Activated T-helper 17 cell treated with anti-CD3 and anti-CD28 coated beads, Interleukin-2, amount 50 U/mL, for 72 hours (primary cell): ENCODE results near the gene DLL1. TPM values are rescaled to one million over a fixed set of nuclear protein-coding genes. Genes with fewer than 3 reads are reported as not detected.
"Not testable (repeated sequence)": the region's sequence is repeated elsewhere in the genome, so short reads cannot be mapped to it uniquely, and the experiment has no call there.

ENCODE experiments used
- ATAC-seq: fragments of 150-1000 bp; cut with Tn5 transposase; replicated peaks from 2 replicates; pipeline ENCODE4 v1.10.0; 2021; ENCODE audit warnings: mild to moderate bottlenecking, moderate library complexity
- H3K27ac Mint-ChIP-seq: one replicate; pipeline ENCODE4 v1.8.0; 2022; ENCODE audit warnings: mixed read lengths
- H3K27me3 Mint-ChIP-seq: one replicate; pipeline ENCODE4 v1.8.0; 2022; ENCODE audit warnings: mixed read lengths
- H3K36me3 Mint-ChIP-seq: one replicate; pipeline ENCODE4 v1.8.0; 2022; ENCODE audit warnings: low read depth, mild to moderate bottlenecking, mixed read lengths
- H3K4me1 Mint-ChIP-seq: one replicate; pipeline ENCODE4 v1.8.0; 2022; ENCODE audit warnings: mixed read lengths
- H3K4me3 Mint-ChIP-seq: one replicate; pipeline ENCODE4 v1.8.0; 2022; ENCODE audit warnings: mild to moderate bottlenecking, mixed read lengths
- H3K9me3 Mint-ChIP-seq: one replicate; pipeline ENCODE4 v1.8.0; 2022; ENCODE audit warnings: mixed read lengths
- total RNA-seq, 2 donors: library from RNA; stranded (reverse); gene quantifications; one replicate each; pipeline ENCODE4 v1.2.3, GENCODE V29; 2022

The DLL1 gene
- total RNA-seq, 2 donors from 2014 or later: 0.11 to 0.56 TPM

DNA sequence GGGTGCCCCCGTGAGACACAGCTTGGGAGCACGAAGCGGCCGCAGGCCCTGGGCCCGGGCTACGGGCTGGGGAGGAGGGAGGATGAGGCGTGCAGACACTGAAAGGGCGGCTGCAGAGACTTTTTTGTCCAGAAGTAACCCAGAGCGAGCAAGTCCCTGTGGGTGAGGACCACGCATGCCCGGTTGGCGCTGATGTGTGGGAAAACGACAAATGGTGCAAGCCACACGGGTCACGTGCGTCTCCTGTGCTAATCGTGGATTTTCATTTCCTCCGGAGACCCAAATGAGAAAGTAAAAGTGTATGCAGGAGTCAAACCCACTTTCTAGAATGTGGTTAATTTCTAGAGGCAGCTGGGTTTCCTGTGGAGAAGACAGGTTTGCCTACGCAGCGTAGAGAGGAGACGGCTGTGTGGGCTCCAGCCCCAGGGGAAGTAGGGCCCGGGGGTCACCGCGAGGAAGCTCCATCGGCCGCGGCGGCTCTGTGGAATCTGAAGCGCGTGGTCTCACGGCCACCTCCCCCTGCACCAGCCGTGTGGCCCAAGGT is 19.0 kb downstream of the DLL1 start:
- H3K4me3 Mint-ChIP-seq: peak overlapping the region; percentile 76
- ATAC-seq: peak; percentile 87

DNA sequence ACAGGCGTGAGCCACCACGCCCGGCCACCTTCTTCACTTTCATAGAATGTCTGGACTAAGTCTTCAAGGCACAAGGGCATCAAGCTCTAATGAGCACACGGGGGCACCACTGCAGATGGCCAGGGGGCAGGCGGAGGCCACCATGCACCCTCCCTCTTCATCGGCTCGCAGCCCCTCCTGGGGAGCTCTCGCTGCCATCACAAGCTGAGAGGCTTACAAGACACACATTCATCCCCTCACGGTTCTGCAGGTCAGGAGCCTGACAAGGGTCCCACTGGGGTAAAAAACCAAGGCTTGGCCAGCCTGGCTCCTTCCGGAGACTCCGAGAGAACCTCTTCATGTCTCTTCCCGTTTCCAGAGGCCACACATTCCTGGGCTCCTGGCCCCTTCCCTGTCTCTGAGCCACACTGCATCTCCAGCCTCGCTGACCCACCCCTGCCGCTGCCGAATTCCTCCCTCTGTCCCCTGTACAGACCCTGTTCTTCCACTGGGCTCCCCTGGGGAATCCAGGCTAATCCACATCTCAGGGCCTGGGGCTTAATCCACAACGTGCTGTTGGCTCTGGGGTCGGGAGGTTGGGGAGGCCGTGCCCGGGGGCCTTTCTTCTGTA is 19.8 kb downstream of the DLL1 start:
- Mint-ChIP-seq H3K36me3 (no peaks in the 10 kb centered on the region), H3K4me3 (peak overlapping the region; percentile 76), H3K27me3 (peaks cover 9% of the 10 kb centered on the region), H3K27ac (no peak overlapping the region), H3K9me3 (no peaks in the 10 kb centered on the region), H3K4me1 (peaks cover 11% of the 10 kb centered on the region)
- no peak for ATAC-seq

More for the DNA sequence above, 19.0 kb downstream of the DLL1 start:
- H3K27ac Mint-ChIP-seq: no peak overlapping the region
- H3K4me1 Mint-ChIP-seq: peaks cover 11% of the 10 kb centered on the region
- no peaks in the 10 kb centered on the region for H3K9me3 Mint-ChIP-seq
- no peaks in the 10 kb centered on the region for H3K36me3 Mint-ChIP-seq
- peaks cover 9% of the 10 kb centered on the region for H3K27me3 Mint-ChIP-seq

DNA sequence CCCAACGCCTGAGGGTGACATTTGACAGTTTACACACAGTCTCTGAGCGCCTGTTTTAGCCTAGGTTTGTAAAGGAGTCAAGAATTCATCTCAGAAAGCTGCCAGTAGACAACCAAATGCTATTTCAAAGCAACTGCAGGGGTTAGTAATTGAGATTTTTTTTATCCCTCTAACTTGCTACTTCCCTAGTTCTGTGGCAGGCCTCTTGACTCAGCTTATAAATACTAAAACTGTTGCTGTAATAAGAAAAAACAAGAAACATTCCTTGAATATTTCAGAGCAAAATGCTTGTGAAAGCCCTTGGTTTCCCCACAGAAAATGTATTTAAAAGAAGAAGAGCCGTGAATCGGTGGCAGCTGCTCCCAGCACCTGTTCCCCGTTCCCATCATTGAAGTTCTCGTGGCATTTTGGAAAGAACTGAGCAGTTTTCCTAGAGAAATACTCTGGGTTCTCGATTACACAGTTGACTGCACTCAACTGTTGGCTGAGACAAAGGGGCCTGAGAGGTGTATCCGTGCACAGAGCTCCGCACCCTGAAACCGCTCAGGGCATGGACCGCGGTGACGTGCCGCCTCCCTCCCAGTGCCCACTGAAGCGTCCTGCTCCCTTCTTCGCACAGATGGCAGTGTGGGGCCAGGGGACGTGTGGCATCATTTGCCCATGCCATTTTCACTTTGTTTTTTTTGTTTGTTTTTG is 20.9 kb downstream of the DLL1 start:
- Mint-ChIP-seq H3K27me3 (peaks cover 9% of the 10 kb centered on the region), H3K36me3 (no peaks in the 10 kb centered on the region), H3K9me3 (no peaks in the 10 kb centered on the region), H3K4me3 (no peak overlapping the region), H3K4me1 (peaks cover 11% of the 10 kb centered on the region), H3K27ac (no peak overlapping the region)
- no peak for ATAC-seq

DNA sequence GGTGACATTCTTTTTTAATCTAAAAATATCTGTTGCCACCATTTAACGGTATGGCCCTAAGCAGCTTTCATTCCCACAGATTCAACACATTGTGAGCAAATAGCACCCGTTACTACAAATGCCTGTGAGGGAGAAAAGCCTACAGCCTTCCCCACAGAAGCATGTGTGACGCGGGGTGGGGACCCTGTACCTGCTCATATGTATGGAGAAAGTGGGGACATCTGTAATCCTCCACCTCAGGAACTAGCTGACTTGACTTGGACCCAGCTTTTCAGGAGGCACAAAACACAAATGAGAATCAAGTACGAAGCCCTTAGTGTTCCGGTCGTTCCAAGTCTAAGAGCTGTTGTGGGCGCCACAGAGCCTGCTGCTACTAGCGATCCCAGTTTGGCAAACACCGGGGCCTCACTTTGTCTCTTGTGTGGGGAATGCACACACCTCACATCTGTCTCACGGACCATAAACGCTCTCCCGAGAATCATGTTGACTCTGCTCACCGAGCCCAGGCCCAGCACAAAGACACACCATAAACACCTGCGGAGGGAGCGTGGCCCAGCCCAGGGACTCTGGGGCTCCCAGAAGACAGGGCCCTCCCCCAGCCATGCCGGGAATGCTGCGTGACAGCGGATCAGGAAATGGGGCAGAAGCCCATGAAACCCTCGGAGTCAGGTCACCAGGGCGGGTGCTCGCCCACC is 21.6 kb downstream of the DLL1 start:
- Mint-ChIP-seq H3K36me3 (no peaks in the 10 kb centered on the region), H3K27ac (no peak overlapping the region), H3K4me3 (no peak overlapping the region), H3K9me3 (no peaks in the 10 kb centered on the region), H3K4me1 (peaks cover 11% of the 10 kb centered on the region), H3K27me3 (peaks cover 12% of the 10 kb centered on the region)
- no peak for ATAC-seq

DNA sequence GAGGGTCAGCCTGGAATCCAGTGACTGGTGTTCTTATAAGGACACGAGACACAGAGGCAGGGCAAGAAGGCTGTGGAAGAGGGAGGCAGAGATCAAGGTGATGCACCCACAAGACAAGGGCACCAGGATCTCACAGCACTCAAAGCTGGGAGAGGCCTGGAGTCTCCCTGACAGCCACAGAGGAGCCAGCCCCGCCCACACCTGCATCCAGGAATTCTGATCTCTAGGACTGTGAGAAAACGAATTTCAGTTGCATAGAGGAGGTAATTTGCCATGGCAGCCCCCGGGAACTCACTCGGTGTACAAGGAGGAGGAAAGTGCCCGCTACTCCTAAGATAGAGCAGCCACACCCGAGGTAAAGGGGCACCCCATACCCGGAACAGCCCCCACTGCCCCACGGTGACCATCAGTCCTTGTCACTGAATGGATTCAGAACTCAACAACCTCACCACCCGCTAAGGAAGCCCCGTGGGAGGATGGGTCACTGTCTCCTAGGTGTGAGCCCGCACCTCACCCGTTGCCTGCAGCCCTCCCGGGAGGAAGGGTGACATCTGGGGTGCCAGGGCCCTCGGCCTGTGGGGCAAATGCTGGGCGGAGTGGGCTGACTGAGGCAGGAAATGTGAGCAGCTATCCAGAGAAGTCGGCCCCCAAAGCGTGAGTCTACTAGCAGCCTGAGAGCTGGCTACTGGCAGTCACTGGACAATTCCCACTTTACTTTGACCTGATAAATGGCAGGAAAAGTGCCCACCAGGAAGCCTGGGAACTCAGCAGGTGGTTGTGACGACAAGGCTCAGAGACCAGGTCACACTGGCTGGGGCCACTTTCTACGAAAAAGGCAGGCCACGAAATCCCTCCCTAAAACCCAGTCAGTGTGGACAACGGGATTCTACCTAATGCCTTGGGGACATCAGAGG is 22.4 kb downstream of the DLL1 start:
- Mint-ChIP-seq H3K9me3 (no peaks in the 10 kb centered on the region), H3K27me3 (peaks cover 11% of the 10 kb centered on the region)

DNA sequence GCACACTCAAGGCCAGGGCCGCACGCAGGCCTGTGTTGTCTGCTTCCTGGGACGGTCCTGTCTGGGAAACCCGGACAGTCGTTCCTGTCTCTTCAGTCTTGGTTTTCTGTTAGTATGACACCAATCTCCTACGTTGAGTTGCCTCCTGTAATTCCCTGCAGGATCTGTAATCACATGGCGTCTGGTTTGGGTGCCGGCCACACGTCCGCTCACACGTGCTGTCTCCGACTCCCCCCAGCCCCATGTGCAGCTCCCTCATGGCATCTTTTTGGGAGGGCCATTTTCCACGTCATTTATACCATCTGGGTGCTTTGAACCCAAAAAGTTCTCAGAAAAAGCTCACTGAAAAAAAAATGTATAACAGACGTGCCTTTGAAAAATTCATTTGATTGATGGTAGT is 23.2 kb downstream of the DLL1 start:
- no peak overlapping the region for H3K27ac Mint-ChIP-seq
- H3K4me1 Mint-ChIP-seq: peaks cover 7% of the 10 kb centered on the region
- no peaks in the 10 kb centered on the region for H3K9me3 Mint-ChIP-seq
- H3K27me3 Mint-ChIP-seq: peaks cover 15% of the 10 kb centered on the region
- no peak for ATAC-seq
- H3K36me3 Mint-ChIP-seq: no peaks in the 10 kb centered on the region
- H3K4me3 Mint-ChIP-seq: no peak overlapping the region

More for the DNA sequence above, 22.4 kb downstream of the DLL1 start:
- H3K36me3 Mint-ChIP-seq: no peaks in the 10 kb centered on the region
- H3K4me3 Mint-ChIP-seq: no peak overlapping the region
- no peak for ATAC-seq
- peaks cover 7% of the 10 kb centered on the region for H3K4me1 Mint-ChIP-seq
- H3K27ac Mint-ChIP-seq: no peak overlapping the region

DNA sequence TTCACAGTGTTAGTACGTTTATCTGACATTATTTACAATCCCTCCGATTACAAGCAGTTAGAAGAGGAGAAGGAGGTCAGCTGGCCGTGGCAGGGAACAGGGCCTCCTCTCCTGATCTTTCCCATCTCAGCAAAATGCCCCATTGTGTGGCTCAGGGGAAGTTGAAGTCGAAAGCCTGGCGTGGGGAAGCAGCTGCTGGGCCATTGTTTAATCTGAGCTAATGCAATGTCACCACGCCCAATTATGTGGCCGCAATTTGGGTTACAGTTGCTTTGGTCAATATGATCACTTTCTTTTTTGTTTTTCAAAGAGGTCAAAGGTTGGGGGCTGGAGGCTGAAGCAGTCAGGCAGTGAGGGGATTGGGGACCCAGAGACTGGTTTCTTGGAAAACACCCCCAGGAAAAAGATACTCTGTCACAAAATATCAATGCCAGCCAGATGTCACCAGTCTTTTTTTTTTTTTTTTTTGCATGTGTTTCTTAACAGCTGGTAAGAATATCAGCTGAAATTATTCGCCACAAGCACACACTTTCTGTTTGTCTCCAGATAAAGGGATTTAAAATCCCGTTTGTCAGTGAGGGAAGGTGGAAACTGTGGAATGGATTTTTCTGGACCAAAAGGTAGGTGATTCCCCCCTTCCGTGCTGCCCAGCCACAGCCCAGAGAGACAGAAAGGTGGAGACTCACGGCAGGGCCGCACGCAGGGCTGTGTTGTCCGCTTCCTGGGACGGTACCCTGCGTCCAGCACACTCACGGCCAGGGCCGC is 24.6 kb downstream of the DLL1 start:
- Mint-ChIP-seq H3K9me3 (no peaks in the 10 kb centered on the region), H3K27ac (no peak overlapping the region), H3K4me1 (no peaks in the 10 kb centered on the region), H3K36me3 (no peaks in the 10 kb centered on the region), H3K27me3 (peaks cover 15% of the 10 kb centered on the region), H3K4me3 (no peak overlapping the region)
- ATAC-seq: no peak

DNA sequence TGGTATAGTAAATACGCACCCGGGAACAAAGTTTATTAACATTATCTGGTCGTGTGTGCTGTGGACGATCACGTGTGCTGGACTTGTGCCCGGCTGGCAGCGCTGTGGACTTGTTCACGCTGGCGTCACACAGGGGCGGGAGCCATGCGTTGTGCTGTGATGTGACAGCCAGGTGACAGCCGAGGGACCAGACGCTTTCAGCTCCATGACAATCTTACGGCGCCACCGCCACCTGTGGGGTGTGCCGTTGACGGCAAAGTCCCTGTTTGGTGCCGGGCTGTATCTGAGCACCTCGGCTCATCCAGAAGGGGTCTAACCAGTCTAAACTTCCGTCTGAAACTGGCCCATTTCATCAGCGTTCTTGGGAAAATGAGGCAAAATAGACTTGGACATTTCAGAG is 25.2 kb downstream of the DLL1 start:
- ATAC-seq: no peak
- Mint-ChIP-seq H3K27me3 (peaks cover 15% of the 10 kb centered on the region), H3K4me1 (no peaks in the 10 kb centered on the region), H3K9me3 (no peaks in the 10 kb centered on the region), H3K27ac (no peak overlapping the region), H3K36me3 (no peaks in the 10 kb centered on the region), H3K4me3 (no peak overlapping the region)

DNA sequence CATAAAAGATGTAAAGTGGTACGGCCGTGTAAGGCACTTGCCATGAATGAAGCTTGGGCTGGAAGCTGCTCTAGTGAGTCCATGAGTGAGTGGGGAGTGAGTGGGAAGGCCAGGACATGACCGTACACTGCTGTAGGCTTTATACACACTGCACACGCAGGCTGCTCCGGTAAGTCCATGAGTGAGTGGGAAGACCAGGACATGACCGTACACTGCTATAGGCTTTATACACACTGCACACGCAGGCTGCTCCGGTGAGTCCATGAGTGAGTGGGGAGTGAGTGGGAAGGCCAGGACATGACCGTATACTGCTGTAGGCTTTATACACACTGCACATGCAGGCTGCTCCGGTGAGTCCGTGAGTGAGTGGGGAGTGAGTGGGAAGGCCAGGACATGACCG is 26.2 kb downstream of the DLL1 start:
- not testable (repeated sequence) for H3K27ac Mint-ChIP-seq, H3K36me3 Mint-ChIP-seq, ATAC-seq, H3K4me1 Mint-ChIP-seq, H3K4me3 Mint-ChIP-seq, H3K9me3 Mint-ChIP-seq
- H3K27me3 Mint-ChIP-seq: peaks cover 15% of the 10 kb centered on the region

DNA sequence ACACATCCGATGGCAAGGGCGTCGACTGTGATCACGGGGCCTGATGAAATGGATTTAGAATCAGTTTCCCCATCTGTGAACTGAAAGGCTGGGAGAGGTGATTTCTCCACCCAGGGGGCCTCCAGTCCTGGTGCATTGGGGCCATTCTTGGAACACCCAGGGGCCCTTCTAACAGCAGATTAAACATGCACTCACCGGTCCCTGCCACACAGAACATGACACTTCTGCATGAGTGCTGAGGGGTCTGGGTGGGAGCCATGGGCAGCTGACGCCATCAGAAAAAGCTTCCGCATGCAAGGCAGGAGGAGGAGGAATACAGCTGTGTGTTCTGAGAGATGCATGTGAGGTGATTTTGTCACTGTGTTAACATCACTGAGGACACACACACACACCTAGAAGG is 26.8 kb downstream of the DLL1 start:
- ATAC-seq: no peak
- Mint-ChIP-seq H3K36me3 (no peaks in the 10 kb centered on the region), H3K9me3 (no peaks in the 10 kb centered on the region), H3K27ac (no peak overlapping the region), H3K27me3 (peaks cover 15% of the 10 kb centered on the region), H3K4me1 (no peaks in the 10 kb centered on the region), H3K4me3 (no peak overlapping the region)

DNA sequence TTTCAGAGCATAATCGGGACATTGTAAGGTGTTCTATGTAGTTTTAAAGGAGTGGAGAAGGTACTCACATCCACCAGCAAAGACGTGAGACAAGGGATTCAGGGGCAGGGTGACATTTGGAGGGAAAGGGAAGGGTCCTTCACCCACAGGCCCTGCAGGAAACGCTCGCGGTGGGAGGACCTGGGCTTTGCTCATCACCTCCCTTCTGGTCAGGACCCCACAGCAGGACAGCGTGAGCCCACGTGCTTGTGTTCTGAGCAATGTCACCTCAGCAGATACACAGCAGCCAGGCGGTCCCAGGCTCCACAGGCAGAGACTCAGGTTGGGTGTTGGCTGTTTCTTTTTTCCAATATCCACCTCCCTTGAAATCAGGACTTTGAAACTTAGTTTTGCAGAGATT is 27.5 kb downstream of the DLL1 start:
- Mint-ChIP-seq H3K36me3 (no peaks in the 10 kb centered on the region), H3K4me1 (no peaks in the 10 kb centered on the region), H3K9me3 (no peaks in the 10 kb centered on the region), H3K4me3 (no peak overlapping the region), H3K27ac (no peak overlapping the region), H3K27me3 (peaks cover 15% of the 10 kb centered on the region)
- ATAC-seq: no peak

DNA sequence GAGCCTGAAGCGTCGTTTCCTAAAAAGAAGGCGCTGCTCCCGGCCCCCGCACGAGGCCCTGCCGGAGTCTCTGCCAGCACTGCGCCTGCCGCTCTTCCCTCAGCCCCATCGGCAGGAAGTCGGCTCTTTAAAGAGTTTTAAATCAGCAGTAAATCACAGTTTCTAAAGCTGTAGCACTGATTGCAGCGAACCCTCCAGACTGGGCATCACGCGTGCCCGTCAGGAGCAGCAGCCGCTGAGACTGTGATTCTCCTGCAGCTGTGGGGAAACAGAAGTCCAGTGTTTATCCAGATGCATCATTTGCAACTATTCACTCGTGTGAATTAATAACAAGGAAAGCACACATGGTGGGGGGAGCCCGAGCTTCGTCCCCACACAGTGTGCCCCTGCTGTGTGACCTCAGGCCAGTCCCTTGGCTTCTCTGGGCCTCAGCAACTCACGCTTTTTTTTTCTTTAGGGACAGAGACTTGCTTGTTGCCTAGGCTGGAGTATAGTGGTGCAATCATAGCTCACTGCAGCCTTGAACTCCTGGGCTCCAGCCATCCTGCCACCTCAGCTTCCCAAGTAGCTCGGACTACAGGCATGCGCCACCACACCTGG is 28.3 kb downstream of the DLL1 start:
- no peaks in the 10 kb centered on the region for H3K36me3 Mint-ChIP-seq
- no peaks in the 10 kb centered on the region for H3K9me3 Mint-ChIP-seq
- no peak overlapping the region for H3K4me3 Mint-ChIP-seq
- no peaks in the 10 kb centered on the region for H3K4me1 Mint-ChIP-seq
- H3K27me3 Mint-ChIP-seq: peaks cover 10% of the 10 kb centered on the region
- no peak overlapping the region for H3K27ac Mint-ChIP-seq
- ATAC-seq: no peak
